Measurements from ENCODE around the gene ABCD1. TPM values are rescaled to one million over a fixed set of nuclear protein-coding genes. Genes with fewer than 3 reads are reported as not detected.

The ABCD1 gene
- total and polyA plus RNA-seq, 10 donors, result 5.1 to 28.1 (median 19.6) TPM

DNA sequence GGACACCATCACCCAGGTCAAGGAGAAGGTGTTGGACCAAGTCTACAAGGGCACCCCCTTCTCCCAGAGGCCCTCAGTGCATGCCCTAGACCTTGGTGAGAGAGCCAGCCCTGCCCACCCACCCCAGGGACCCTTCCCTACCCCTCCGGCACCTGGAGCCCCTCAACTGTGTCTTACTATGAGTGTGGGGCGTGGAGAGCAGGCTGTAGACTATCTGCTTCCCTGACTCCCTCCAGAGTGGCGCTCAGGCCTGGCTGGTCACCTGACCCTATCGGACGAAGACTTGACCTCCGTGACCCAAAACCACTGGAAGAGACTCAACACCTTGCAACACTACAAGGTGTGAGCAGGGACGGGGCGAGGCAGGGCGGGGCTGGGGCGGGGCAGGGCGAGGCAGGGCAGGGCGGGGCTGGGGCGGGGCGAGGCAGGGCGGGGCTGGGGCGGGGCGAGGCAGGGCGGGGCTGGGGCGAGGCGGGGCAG lies 51.5 kb downstream of the ABCD1 start:
- H3K27ac ChIP-seq, result no peak overlapping the region
- H3K4me1 ChIP-seq, result peaks cover 0 to 11% (median 5%) of the 10 kb centered on the region in 6 donors
- TF ChIP-seq POLR2A (IDR thresholded peaks at IDR 0.05), result no peak
- no peak for TF ChIP-seq CTCF (IDR thresholded peaks at IDR 0.05 in 8 of 11, conservative IDR thresholded peaks at IDR 0.05 in 3 of 11)
- TF ChIP-seq POLR2AphosphoS5 (IDR thresholded peaks at IDR 0.05), result no peak
- no peaks in the 10 kb centered on the region for H3K36me3 ChIP-seq
- peaks cover 0 to 41% (median 8%) of the 10 kb centered on the region in 7 donors for H3K27me3 ChIP-seq (replicated peaks in 1 of 7)
- intact Hi-C loops (cut with DNase I; ENCODE audit: low total_unique reads), result no loop called here
- WGBS, 5 donors, result 78 to 94% (median 87%) methylated on average over 4 to 20 of the region's 20 CpGs; no CpG with 5 or more reads in 1 of the 5 donors
- H3K9me3 ChIP-seq, result no peaks in the 10 kb centered on the region
- DNase-seq, result no peak
- no peak overlapping the region for H3K4me3 ChIP-seq

DNA sequence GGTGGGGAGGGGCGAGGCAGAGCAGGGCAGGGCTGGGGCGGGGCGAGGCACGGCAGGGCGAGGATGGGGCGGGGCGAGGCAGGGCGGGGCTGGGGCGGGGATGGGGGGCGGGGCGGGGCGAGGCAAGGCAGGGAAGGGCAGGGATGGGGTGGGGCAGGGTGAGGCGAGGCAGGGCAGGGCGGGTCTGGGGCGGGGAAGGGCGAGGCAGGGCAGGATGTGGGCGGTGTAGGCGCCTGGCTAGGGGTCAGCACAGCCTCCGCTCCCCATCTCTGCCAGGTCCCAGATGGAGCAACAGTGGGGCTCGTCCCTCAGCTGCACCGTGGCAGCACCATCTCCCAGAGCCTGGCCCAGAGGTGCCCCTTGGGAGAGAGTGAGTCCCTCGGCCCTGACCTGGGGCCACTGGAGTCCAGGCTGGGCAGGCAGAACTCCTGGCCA lies 52.0 kb downstream of the ABCD1 start:
- WGBS, 5 donors, result 73 to 100% (median 79%) methylated on average over 3 to 21 of the region's 22 CpGs
- Histone ChIP-seq H3K27ac (no peak overlapping the region), H3K4me3 (no peak overlapping the region), H3K27me3 (replicated peaks in 1 of 7) (peaks cover 0 to 44% (median 8%) of the 10 kb centered on the region in 7 donors), H3K36me3 (no peaks in the 10 kb centered on the region), H3K4me1 (peaks cover 0 to 12% (median 6%) of the 10 kb centered on the region in 6 donors), H3K9me3 (no peaks in the 10 kb centered on the region)
- intact Hi-C loops (cut with DNase I; ENCODE audit: low total_unique reads), result no loop called here
- peak; percentile 50 for DNase-seq
- TF ChIP-seq CTCF (IDR thresholded peaks at IDR 0.05 in 8 of 11, conservative IDR thresholded peaks at IDR 0.05 in 3 of 11), result no peak

GRCh38 chrX:153777261-153778090 lies 52.8 kb downstream of the ABCD1 start:
- WGBS, 5 donors, result 84 to 88% (median 86%) methylated on average over 28 to 34 of the region's 34 CpGs; no CpG with 5 or more reads in 1 of the 5 donors

More at GRCh38 chrX:153777261-153778090, 52.8 kb downstream of the ABCD1 start:
- H3K36me3 ChIP-seq, result no peaks in the 10 kb centered on the region
- intact Hi-C loops (cut with DNase I; ENCODE audit: low total_unique reads), result no loop called here
- H3K9me3 ChIP-seq, result no peaks in the 10 kb centered on the region
- peaks cover 0 to 12% (median 6%) of the 10 kb centered on the region in 6 donors for H3K4me1 ChIP-seq
- H3K27me3 ChIP-seq (replicated peaks in 1 of 7), result peaks cover 0 to 46% (median 8%) of the 10 kb centered on the region in 7 donors
- peak; percentile 69 for DNase-seq
- H3K4me3 ChIP-seq, result no peak overlapping the region
- no peak for TF ChIP-seq CTCF (IDR thresholded peaks at IDR 0.05 in 8 of 11, conservative IDR thresholded peaks at IDR 0.05 in 3 of 11)
- TF ChIP-seq POLR2AphosphoS5 (IDR thresholded peaks at IDR 0.05), result no peak
- no peak overlapping the region for H3K27ac ChIP-seq
